ENCODE measurements around the gene ATXN1.

ATXN1 gene

DNA sequence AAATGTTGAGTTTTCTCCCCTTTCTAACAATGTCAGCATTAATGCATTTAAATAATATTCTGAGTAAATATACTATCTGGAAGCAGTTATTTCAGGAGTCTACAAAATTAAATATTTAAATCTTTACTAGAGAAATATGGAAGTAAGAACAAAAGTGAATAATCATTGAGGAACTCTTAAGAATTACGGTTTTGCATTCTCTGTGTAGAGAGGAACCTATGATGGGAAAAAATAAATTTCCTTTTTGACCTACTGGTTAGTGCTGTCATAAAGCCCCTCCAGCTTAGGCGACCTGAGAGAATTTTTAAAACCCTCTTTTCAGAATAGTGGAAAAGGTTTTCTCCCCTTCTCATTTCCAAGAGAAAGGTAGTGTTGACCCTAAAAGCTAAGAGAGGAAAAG lies 64.8 kb downstream of the ATXN1 start:
- DNase-seq = no peak

- DNase-seq = no peak
These were observed 66.3 kb downstream of the ATXN1 start for GRCh38 chr6:16694781-16695578.

GRCh38 chr6:16691324-16691723 lies 69.9 kb downstream of the ATXN1 start:
- no peak for DNase-seq

DNA sequence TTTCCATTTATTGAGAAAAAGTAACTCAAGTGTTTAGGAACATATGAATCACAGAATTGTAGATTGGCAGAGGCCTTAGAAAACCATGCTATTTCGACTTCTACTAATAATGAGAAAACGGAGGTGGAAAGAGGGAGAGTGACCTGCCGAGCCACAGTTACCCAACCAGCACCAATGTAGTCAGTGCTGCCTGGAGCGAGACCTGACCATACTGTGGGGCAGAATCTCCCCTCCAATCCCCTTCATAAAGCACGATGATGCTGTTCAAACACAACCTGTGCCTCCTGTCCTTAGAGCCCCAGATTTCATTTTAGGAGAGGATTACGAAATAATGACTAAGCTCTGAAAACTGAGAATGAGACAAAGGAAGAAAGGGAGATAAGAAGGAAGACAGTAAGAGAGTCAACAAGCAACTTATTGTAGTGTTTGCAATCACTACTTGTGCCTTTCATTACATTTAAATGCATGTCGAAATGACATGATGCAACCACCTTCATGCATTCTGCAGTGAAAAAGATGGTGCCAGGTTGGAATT lies 70.6 kb downstream of the ATXN1 start:
- DNase-seq = no peak

DNA sequence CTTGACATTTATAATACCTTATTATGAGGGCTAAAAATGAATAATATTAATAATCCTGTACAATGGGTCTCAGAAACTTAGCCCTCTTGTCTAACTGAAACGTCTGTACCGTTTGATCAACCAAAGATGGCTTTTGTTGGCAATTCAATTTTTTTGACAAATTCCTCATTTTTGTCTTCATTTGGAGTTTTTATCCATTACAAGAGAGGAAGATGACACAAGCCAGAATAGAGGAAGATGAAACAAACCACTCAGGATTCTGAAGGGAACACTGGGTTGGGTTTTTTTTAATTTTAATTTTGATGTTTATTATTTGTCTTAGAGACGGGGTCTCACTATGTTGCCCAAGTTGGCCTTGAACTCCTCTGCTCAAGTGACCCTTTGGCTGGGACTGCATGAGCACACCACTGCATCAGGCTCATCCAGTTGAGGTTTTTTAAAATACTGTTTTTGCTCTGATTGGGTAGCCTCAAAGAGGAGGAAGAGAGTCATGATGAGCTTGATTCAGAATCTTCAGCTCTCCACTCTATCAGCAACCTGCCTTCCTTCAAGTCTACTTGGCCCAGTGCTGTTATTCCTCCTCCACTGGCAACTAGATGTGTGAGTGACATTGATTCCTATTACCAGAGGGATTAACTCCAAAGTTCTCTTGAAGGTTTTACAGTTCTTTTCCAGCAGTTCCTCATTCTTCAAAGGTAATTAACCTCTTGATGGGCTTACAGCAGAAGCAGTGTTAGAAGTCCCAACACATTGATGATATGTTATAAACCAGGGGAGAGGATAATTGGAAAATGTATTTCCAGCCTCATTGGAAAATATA lies 71.3 kb downstream of the ATXN1 start:
- no peak for DNase-seq

DNA sequence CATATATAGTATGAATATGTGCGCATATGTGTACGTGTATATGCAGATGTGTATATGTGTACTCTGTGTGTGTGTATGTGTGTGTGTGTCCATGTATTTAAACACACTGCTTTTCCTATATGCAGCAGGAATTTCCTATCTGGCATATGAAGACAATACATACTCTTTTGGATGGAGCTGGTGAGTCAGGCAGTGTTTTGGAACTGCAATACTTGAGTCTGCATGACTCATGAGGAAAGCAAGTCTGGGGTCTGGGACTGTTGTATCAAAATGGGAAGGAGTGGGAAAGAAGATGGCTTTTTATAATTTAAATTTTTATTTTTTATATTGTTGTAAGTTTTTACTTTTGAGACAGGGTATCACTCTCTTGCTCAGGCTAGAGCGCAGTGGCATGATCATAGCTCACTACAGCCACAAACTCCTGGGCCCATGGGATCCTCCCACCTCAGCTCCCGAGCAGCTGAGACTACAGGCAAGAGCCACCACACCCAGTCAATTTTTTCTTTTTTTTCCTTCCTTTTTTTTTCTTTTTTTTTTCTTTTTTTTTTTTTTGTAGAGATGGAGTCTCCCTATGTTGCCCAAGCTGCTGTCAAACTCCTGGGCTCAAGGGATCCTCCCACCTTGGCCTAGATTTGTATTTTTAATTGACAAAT lies 72.2 kb downstream of the ATXN1 start:
- no peak for DNase-seq

DNA sequence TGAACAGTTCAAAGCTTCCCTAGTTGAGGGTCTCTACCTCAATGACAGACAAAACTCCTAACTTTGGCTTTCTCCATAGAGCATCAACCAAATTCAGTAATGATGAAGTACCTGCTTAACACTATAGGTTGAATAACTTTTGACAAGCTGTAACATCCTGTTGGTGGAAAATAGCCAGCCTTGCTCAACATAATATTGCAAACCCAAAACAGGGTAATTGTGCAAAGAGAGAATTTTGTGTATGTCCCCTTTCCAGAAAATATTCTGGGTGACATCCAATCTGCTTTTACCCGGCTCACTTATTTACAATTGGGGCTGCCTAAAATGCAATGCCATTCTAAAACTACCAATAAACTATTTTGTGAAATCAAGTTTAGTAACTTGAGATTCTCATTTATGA lies 72.8 kb downstream of the ATXN1 start:
- DNase-seq = no peak

- no peak for DNase-seq
These were observed 74.2 kb downstream of the ATXN1 start for GRCh38 chr6:16687045-16687444.

DNA sequence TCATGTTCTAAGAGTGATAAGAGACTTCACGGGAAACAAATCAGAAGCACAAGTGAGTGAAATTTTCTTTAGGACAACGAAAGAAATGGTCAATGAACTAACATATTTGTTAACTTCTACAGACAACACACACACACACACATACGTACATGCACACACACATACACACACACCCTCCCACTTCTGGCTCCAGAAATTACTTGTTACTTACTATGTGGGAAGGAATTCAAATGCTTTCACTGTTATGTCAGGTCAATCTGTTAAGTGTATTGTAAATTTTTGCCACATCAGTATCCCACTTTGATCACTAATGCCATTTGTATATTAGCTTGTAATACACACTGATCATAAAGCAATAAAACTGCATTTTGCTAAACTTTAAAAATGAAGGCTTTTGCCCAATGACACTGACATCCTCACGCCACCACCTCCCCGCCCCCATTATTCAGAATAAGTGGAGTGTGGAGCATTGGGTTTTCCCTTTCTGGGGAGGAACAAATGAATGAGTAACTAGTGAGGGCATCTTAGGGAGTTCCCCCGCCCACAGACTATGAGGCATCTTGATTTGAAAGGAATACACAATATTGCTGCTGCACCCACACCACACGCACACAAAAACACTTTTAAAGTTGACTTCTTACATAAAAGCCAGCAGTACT lies 76.2 kb downstream of the ATXN1 start:
- DNase-seq = no peak

DNA sequence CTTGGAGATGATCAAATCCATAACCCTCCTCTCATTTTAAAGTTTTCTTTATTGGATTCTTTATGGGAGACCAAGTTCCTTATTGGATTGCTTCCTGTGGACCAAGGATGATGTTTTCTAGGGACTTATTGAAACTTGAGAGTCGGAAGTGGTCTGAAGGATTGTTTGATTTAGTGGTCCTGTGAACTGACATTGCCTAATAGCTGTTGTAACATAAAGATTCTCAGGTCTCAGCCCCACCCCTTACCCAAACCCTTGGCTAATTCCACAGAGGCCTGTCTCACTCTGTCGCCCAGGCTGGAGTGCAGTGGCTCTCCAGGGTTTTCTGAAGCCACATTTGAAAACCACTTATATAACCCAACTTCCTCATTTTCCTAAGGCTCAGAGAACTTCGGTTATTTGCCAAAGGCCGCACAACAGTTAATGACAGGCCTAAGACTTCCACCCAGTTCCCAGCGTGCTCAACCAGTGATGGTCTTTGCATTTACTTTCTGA lies 77.0 kb downstream of the ATXN1 start:
- no peak for DNase-seq

GRCh38 chr6:16683641-16684194 lies 77.5 kb downstream of the ATXN1 start:
- no peak for DNase-seq

GRCh38 chr6:16681260-16681873 lies 79.9 kb downstream of the ATXN1 start:
- DNase-seq = peak; percentile 13 to 14

DNA sequence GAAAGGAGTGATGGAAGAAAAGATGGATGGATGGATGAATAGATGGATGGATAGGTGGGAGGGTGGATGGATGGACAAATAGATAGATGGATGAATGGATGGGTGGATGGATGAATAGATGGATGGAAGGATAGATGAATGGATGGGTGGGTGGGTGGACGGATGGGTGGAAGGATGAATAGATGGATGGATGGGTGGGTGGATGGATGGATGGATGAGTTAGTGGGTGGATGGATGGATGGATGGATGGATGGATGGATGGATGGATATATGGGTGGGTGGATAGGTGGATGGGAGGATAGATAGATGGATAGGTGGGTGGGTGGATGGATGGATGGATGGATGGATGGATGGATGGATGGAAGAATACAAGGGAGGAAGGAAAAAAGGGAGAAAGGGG lies 82.2 kb downstream of the ATXN1 start:
- DNase-seq = no peak

- no peak for DNase-seq
These were observed 83.8 kb downstream of the ATXN1 start for GRCh38 chr6:16677458-16677857.

DNA sequence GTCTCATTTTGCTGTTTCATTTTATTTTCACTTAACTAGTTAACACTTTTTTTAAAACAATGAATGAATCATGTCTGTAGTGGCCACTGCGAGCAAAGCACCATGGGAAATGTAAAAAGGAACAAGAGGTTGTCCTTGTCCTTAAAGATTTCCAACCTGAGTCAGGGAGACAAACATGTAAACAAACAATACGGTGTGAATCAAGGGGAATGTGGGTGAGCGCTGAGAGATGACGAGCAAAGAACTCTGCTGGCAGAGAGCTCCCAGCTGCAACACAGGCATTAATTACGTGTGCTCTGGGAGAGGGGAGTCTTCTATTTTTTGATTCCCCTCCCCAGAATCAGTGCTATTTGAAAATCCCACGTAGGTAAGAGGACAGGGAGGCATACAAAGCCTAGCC lies 84.3 kb downstream of the ATXN1 start:
- DNase-seq = no peak

- no peak for DNase-seq
These were observed 84.9 kb downstream of the ATXN1 start for GRCh38 chr6:16676376-16676775.

DNA sequence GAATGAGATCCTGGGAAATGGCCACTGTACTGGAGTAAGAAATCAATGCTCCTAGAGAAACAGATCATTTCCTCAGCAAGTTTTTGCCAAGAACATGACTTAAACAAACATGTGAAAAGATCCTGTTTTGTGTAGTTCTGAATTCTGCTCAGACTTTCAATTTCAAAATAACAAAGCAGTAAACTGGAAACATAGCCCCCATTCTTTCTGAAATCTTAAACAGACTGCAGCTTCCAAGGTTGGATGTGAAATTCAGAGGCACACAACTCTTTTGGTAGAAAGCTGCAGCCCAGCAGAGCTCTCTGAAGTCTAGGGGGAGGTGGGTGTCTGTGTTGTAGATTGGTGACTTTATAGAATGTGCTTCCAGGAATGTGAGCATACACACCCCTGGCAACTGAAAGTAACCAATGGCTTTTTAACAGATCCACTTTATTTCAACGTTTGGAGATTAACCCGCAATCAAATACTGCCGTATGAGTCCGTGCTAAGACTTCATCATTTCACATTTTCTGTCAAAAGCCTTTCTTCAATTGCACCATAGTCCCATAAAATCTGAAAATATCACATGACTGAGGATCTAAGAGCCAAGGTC lies 86.4 kb downstream of the ATXN1 start:
- no peak for DNase-seq

- DNase-seq = no peak
These were observed 88.1 kb downstream of the ATXN1 start for GRCh38 chr6:16673011-16673797.

DNA sequence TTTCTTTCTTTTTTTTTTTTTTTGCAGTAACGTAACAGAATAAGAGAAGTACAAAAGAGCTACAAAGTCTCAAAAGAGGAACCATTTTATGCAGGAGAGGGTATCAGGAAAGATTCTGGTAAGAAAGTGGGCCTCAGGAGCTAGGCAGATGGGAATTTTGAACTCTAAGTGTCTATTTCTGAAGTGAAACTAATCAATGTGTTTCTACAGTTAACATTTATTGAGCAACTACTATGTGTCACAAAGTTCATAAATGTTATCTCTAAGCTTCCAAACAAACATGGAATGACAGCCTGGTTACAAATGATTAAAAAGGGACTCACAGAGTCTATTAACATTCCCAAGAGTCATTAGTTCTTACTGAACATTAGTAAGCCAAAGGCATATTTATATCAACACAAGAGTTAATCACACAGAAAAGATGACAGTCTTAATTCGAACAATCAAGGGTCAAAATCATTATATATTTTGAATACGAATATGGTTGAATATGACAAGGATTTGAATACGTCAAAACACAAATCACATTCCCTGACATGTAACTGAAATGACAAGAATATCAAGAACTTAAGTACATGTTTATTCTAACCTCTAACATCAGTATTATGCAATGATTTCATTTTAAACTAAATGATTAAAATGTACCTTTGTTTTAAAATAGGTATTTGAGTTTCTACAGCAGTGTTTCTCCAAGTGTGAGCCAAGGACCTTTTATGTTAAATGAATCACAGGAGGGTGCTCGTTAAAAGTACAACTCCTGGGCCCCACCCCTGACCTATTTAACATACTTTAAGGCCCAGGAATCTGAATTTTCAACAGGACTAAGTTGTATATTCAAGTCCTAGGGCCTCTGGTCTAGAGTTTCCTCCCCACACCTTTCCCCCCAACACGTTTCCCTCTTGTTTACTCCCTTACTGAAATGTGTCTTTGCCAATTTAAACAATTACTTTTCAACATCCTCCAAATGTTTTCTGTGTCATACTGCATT lies 89.7 kb downstream of the ATXN1 start:
- DNase-seq = no peak
